ENCODE results near the gene HPCAL1. TPM values are rescaled to one million over a fixed set of nuclear protein-coding genes. Genes with fewer than 3 reads are reported as not detected.

The HPCAL1 gene
- total and polyA plus RNA-seq, 8 donors: 58.1 to 108 (median 72.1) TPM

GRCh38 chr2:10317646-10318045 lies 14.9 kb downstream of the HPCAL1 start:
- ATAC-seq (no peak), DNase-seq (no peak)
- H3K9me3 ChIP-seq: no peaks in the 10 kb centered on the region
- no peaks in the 10 kb centered on the region for H3K4me1 ChIP-seq
- no peak overlapping the region for H3K4me3 ChIP-seq
- H3K27me3 ChIP-seq: no peaks in the 10 kb centered on the region
- no peak for TF ChIP-seq CTCF (IDR thresholded peaks at IDR 0.05)
- intact Hi-C loops (cut with DNase I): no loop called here
- H3K27ac ChIP-seq: no peak overlapping the region
- H3K36me3 ChIP-seq: peaks cover 0 to 4% of the 10 kb centered on the region in 2 donors

- ATAC-seq (no peak), DNase-seq (no peak)
- intact Hi-C loops (cut with DNase I): no loop called here
- Histone ChIP-seq H3K4me3 (no peak overlapping the region), H3K36me3 (peaks cover 0 to 10% of the 10 kb centered on the region in 2 donors), H3K27me3 (no peaks in the 10 kb centered on the region), H3K4me1 (no peaks in the 10 kb centered on the region), H3K9me3 (no peaks in the 10 kb centered on the region), H3K27ac (no peak overlapping the region)
- TF ChIP-seq CTCF (IDR thresholded peaks at IDR 0.05): no peak
These were observed 15.6 kb downstream of the HPCAL1 start for GRCh38 chr2:10318345-10318744.

GRCh38 chr2:10319892-10320574 lies 17.3 kb downstream of the HPCAL1 start:
- no peak for ATAC-seq
- Histone ChIP-seq H3K9me3 (no peaks in the 10 kb centered on the region), H3K27ac (no peak overlapping the region), H3K4me3 (no peak overlapping the region), H3K4me1 (peaks cover 0 to 11% of the 10 kb centered on the region in 2 donors), H3K36me3 (peaks cover 0 to 10% of the 10 kb centered on the region in 2 donors), H3K27me3 (no peaks in the 10 kb centered on the region)
- intact Hi-C loops (cut with DNase I): no loop called here
- DNase-seq: no peak
- TF ChIP-seq CTCF (IDR thresholded peaks at IDR 0.05): no peak

GRCh38 chr2:10320575-10320931 lies 17.8 kb downstream of the HPCAL1 start:
- H3K4me1 ChIP-seq: peaks cover 0 to 16% of the 10 kb centered on the region in 2 donors
- intact Hi-C loops (cut with DNase I): no loop called here
- H3K4me3 ChIP-seq: no peak overlapping the region
- H3K36me3 ChIP-seq: peaks cover 0 to 10% of the 10 kb centered on the region in 2 donors
- DNase-seq (no peak), ATAC-seq (no peak)
- no peaks in the 10 kb centered on the region for H3K27me3 ChIP-seq
- no peak overlapping the region for H3K27ac ChIP-seq
- no peak for TF ChIP-seq CTCF (IDR thresholded peaks at IDR 0.05)
- no peaks in the 10 kb centered on the region for H3K9me3 ChIP-seq

GRCh38 chr2:10320933-10321332 lies 18.2 kb downstream of the HPCAL1 start:
- H3K4me1 ChIP-seq: peaks cover 1 to 20% of the 10 kb centered on the region in 2 donors
- intact Hi-C loops (cut with DNase I): no loop called here
- H3K27ac ChIP-seq: no peak overlapping the region
- TF ChIP-seq CTCF (IDR thresholded peaks at IDR 0.05): no peak
- no peaks in the 10 kb centered on the region for H3K9me3 ChIP-seq
- no peak for ATAC-seq
- H3K36me3 ChIP-seq: peaks cover 0 to 10% of the 10 kb centered on the region in 2 donors
- no peaks in the 10 kb centered on the region for H3K27me3 ChIP-seq
- no peak overlapping the region for H3K4me3 ChIP-seq
- DNase-seq: no peak

Data from left lung (tissue), 10 donors.